K562 (cell line): ENCODE data around the gene ZNF800. TPM values are rescaled to one million over a fixed set of nuclear protein-coding genes. Genes with fewer than 3 reads are reported as not detected.
A peak's percentile ranks its signal among the peaks of the same experiment; 100 is the strongest.

Source experiments
- ASH1L ChIP-seq: fragments of 450-650 bp; IDR thresholded peaks from 2 replicates; pipeline ENCODE4 v1.6.1; 2018; ENCODE audit warnings: borderline replicate concordance, mild to moderate bottlenecking, low read depth; ENCODE audit not compliant: partially characterized antibody
- CTBP1 ChIP-seq: fragments of 450-650 bp; IDR thresholded peaks from 2 replicates; pipeline ENCODE4 v1.6.1; 2016; ENCODE audit warnings: borderline replicate concordance
- FOXP4 ChIP-seq: sonication (generic); formaldehyde crosslinking; IDR thresholded peaks from 2 replicates; pipeline ENCODE4 v1.8.0; 2022; ENCODE audit warnings: mild to moderate bottlenecking, missing genetic modification reagents, borderline replicate concordance
- ZBTB43 ChIP-seq: sonication (generic); formaldehyde crosslinking; IDR thresholded peaks from 2 replicates; pipeline ENCODE4 v1.8.0; 2023; ENCODE audit warnings: mild to moderate bottlenecking, missing genetic modification reagents
- ZNF592 ChIP-seq: fragments of 450-650 bp; IDR thresholded peaks from 2 replicates; pipeline ENCODE4 v1.6.1; 2017; ENCODE audit warnings: antibody characterized with exemption, mild to moderate bottlenecking
- ZNF75A ChIP-seq: fragments of 450-650 bp; formaldehyde crosslinking; IDR thresholded peaks from 2 replicates; pipeline ENCODE4 v1.4.0; 2020; ENCODE audit warnings: mild to moderate bottlenecking
- polyA plus RNA-seq, 8 experiments: library from polyadenylated mRNA; depleted of rRNA in 4 of 8; stranded (reverse) in 5 of 8; unstranded in 3 of 8; fragments of >200 nt; fragmentation: Nextera tagmentation in 2 of 8; fragmentation: Illumina TruSeq in 1 of 8; extraction: Ambion mirVana in 2 of 8; extraction: Trizol in 1 of 8; gene quantifications; 2 replicates each; pipeline versions ENCODE4 v1.2.1 to v1.2.3, GENCODE V29; 2011 to 2014; ENCODE audit warnings: inconsistent platforms in 1 of 8, missing spikeins in 1 of 8
- total RNA-seq, 7 experiments: library from RNA; depleted of rRNA in 6 of 7; stranded (reverse); fragments of >200 nt in 6 of 7; fragmentation: Illumina TruSeq in 2 of 7; extraction: Trizol in 2 of 7; gene quantifications; 2 replicates each; pipeline versions ENCODE4 v1.2.1 to v1.2.3, GENCODE V29; 2011 to 2021; ENCODE audit warnings: low replicate concordance in 1 of 7
- TF ChIP-seq, protein P1 (sequence below): fragments of 450-650 bp; IDR thresholded peaks from 2 replicates; pipeline ENCODE4 v1.6.1; 2016; ENCODE audit warnings: mild to moderate bottlenecking, moderate library complexity

The ZNF800 gene
- total and polyA plus RNA-seq, 9 of the 15 experiments (the other 6 are each of a cell fraction or from before 2014, with no cell fraction given) = 7.5 to 58.3 (median 33.4) TPM

- TF ChIP-seq, protein P1, sequence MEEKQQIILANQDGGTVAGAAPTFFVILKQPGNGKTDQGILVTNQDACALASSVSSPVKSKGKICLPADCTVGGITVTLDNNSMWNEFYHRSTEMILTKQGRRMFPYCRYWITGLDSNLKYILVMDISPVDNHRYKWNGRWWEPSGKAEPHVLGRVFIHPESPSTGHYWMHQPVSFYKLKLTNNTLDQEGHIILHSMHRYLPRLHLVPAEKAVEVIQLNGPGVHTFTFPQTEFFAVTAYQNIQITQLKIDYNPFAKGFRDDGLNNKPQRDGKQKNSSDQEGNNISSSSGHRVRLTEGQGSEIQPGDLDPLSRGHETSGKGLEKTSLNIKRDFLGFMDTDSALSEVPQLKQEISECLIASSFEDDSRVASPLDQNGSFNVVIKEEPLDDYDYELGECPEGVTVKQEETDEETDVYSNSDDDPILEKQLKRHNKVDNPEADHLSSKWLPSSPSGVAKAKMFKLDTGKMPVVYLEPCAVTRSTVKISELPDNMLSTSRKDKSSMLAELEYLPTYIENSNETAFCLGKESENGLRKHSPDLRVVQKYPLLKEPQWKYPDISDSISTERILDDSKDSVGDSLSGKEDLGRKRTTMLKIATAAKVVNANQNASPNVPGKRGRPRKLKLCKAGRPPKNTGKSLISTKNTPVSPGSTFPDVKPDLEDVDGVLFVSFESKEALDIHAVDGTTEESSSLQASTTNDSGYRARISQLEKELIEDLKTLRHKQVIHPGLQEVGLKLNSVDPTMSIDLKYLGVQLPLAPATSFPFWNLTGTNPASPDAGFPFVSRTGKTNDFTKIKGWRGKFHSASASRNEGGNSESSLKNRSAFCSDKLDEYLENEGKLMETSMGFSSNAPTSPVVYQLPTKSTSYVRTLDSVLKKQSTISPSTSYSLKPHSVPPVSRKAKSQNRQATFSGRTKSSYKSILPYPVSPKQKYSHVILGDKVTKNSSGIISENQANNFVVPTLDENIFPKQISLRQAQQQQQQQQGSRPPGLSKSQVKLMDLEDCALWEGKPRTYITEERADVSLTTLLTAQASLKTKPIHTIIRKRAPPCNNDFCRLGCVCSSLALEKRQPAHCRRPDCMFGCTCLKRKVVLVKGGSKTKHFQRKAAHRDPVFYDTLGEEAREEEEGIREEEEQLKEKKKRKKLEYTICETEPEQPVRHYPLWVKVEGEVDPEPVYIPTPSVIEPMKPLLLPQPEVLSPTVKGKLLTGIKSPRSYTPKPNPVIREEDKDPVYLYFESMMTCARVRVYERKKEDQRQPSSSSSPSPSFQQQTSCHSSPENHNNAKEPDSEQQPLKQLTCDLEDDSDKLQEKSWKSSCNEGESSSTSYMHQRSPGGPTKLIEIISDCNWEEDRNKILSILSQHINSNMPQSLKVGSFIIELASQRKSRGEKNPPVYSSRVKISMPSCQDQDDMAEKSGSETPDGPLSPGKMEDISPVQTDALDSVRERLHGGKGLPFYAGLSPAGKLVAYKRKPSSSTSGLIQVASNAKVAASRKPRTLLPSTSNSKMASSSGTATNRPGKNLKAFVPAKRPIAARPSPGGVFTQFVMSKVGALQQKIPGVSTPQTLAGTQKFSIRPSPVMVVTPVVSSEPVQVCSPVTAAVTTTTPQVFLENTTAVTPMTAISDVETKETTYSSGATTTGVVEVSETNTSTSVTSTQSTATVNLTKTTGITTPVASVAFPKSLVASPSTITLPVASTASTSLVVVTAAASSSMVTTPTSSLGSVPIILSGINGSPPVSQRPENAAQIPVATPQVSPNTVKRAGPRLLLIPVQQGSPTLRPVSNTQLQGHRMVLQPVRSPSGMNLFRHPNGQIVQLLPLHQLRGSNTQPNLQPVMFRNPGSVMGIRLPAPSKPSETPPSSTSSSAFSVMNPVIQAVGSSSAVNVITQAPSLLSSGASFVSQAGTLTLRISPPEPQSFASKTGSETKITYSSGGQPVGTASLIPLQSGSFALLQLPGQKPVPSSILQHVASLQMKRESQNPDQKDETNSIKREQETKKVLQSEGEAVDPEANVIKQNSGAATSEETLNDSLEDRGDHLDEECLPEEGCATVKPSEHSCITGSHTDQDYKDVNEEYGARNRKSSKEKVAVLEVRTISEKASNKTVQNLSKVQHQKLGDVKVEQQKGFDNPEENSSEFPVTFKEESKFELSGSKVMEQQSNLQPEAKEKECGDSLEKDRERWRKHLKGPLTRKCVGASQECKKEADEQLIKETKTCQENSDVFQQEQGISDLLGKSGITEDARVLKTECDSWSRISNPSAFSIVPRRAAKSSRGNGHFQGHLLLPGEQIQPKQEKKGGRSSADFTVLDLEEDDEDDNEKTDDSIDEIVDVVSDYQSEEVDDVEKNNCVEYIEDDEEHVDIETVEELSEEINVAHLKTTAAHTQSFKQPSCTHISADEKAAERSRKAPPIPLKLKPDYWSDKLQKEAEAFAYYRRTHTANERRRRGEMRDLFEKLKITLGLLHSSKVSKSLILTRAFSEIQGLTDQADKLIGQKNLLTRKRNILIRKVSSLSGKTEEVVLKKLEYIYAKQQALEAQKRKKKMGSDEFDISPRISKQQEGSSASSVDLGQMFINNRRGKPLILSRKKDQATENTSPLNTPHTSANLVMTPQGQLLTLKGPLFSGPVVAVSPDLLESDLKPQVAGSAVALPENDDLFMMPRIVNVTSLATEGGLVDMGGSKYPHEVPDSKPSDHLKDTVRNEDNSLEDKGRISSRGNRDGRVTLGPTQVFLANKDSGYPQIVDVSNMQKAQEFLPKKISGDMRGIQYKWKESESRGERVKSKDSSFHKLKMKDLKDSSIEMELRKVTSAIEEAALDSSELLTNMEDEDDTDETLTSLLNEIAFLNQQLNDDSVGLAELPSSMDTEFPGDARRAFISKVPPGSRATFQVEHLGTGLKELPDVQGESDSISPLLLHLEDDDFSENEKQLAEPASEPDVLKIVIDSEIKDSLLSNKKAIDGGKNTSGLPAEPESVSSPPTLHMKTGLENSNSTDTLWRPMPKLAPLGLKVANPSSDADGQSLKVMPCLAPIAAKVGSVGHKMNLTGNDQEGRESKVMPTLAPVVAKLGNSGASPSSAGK = peak; percentile 73
- TF ChIP-seq ASH1L (no peak), FOXP4 (CRISPR knock-in tag) (no peak), ZBTB43 (CRISPR knock-in tag) (no peak), ZNF75A (CRISPR knock-in tag) (no peak), ZNF592 (peak; percentile 70; the same call in 1 of the 2 replicates), CTBP1 (peak; percentile 58; the same call in 1 of the 2 replicates)
Observed at GRCh38 chr7:127347567-127348246, 44.8 kb downstream of the ZNF800 start (continued).
